ENCODE data around the gene RNASEH2A.
A peak's percentile ranks its signal among the peaks of the same experiment; 100 is the strongest.
"Not testable (repeated sequence)": the region's sequence is repeated elsewhere in the genome, so short reads cannot be mapped to it uniquely, and the experiment has no call there.

RNASEH2A gene

DNA sequence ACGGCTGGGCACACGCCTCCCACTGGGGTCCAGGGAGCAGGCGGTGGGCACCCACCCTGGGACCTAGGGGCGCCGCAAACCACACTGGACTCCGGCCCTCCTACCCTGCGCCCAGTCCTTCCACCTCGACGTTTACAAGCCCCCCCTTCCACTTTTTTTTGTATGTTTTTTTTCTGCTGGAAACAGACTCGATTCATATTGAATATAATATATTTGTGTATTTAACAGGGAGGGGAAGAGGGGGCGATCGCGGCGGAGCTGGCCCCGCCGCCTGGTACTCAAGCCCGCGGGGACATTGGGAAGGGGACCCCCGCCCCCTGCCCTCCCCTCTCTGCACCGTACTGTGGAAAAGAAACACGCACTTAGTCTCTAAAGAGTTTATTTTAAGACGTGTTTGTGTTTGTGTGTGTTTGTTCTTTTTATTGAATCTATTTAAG lies 13.5 kb upstream of the RNASEH2A start:
- H3K27ac ChIP-seq = peak overlapping the region; percentile 100
- no peak for DNase-seq (ENCODE audit: low read depth, low spot score)

DNA sequence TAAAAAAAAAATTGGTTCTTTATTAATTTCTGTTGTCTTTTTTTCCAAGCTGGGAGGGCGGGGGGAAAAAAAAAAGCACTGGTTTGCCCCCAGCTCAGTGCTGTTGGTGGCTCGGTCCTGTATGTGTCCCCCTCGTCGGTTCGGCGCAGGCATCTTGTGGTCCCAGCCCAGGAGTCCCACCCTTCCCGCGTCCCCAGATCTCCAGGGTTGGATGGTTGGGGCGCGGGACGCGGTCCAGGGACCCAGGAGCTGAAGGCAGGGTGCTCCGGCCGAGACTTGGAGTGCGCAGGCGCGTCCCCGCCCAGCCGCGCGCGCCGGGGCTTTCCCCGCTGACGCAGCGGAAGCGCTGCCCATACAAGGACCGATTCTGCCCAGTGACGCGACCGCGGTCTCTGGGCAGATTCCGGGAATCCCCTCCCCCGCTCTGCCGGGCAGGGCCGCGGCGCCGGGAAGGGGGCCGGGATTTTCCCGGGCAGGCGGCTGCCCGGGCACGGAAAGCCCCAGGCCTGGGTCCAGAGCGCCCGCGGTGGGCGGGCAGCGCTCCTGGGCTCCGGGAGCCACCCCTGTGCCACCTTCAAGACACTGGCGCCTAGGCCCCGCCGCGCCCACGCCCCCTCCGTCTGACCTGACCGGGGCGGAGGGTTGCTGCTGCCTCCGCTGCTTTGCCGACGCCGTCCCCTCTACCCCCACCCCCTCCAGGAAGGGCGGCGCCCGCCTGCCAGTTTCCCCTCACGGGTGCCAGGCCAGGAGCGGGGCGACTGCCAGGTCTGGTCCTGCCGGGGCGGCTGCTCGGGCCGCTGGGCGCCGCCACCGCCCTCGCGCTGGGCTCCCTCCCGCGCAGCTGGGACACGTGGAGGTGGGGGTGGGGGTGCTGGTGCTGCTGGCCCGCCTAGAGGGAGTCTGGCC lies 12.8 kb upstream of the RNASEH2A start:
- H3K27ac ChIP-seq = peak overlapping the region; percentile 100
- peak; percentile 82 for DNase-seq (ENCODE audit: low read depth, low spot score)

DNA sequence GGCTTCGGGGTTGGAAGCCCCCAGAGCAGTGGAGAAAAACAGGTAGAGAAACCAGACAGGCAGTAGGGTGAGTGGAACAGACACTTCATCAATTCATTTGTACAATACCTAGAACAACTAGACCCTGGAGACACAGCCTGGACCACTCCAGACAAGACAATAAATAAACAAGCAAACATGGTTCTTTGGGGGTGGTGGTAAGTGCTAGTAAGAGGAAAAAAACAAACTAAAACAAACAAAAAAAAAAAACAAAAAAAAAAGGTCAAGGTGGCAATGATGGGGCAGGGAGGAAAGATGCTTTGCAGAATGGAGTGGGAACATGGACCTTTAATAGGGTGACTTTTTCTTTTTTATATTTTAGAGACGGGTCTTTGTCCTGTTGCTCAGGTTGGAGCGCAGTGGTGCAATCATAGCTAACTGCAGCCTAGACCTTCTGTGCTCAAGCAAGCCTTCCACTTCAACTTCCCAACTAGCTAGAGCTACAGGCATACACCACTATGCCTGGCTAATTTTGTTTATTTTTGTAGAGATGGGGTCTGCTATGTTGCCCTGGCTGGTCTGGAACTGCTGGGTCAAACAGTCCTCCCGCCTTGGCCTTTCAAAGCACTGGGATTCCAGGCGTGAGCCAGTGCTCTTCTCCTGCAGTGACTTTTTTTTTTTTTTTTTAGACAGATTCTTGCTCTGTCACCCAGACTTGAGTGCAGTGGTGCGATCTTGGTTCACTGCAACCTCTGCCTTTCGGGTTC lies 12.0 kb upstream of the RNASEH2A start:
- H3K27ac ChIP-seq = peak overlapping the region; percentile 100
- DNase-seq (ENCODE audit: low read depth, low spot score) = no peak

DNA sequence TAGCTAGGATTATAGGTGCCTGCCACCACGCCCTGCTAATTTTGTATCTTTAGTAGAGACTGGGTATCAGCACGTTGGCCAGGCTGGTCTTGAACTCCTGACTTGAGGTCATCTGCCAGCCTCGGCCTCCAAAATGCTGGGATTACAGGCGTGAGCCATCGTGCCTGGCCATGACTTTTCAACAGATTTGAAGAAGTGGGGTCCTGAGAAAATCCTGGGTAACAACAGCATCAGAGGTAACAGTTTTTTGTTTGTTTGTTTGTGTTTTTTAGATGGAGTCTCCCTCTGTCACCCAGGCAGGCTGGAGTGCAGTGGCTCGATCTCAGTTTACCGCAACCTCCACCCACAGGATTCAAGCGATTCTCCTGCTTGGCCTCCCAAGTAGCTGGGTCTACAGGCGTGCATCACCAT lies 11.4 kb upstream of the RNASEH2A start:
- peak overlapping the region; percentile 100 for H3K27ac ChIP-seq
- DNase-seq (ENCODE audit: low read depth, low spot score) = no peak

DNA sequence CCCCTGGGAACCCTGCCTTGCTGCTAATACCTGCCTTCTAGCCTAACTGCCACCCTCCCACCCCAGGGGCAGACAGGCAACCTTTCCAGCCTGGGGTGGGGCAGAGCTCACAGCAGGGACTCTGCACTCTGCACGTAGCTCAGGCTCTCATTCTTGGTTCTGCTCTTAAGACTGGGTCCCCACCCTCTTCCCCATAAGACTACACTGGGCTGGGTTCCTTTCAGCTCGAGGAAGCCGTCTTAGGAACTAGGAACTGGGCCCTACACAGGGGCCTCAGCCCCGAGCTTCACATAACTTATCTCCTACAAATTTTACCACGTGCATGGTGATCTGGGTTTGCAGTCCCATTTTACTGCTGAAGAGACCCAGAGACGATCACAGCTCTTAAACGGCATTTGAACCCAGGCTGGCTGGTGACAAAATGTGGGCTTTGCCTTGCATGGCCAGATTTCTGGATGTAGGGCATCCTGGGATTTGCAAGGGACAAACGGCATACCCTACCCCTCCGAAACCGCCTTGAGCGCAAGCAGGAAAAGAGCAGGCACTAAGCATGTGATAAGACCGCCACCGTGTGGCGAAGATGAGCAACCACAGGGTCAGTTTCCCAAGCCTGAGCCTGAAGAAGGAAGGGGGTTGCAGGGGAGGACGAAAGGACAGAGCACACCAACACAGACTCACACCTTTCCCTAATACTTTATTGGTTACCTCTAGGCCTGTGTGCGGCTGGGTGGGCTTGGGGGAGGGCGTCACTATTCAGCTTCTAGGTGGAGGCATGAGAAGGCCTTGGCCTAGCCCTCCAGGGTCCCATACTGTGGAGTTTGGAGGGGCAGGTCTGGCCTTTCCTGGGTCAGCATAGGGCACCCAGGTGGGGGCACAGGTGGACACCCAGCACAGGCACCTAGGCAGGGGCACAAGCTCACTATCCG lies 10.0 kb upstream of the RNASEH2A start:
- DNase-seq (ENCODE audit: low read depth, low spot score) = no peak
- H3K27ac ChIP-seq = peak overlapping the region; percentile 100

DNA sequence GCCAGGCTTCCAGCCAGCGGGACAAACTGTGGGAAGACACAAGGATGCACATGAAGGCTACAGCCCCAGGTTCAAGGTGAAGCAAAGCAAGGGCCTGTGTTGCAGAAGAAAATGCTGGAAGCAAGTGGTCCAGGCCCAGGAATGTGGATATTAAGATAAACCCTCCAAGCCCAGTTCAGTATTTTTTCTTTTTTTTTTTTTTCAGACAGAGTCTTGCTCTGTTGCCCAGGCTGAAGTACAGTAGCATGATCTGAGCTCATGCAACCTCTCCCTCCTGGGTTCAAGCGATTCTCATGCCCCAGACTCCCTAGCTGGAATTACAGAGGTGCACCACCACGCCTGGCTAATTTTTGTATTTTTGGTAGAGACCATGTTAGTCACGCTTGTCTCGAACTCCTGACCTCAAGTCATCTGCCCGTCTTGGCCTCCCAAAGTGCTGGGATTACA lies 9.2 kb upstream of the RNASEH2A start:
- H3K27ac ChIP-seq = no peak overlapping the region
- DNase-seq (ENCODE audit: low read depth, low spot score) = no peak

DNA sequence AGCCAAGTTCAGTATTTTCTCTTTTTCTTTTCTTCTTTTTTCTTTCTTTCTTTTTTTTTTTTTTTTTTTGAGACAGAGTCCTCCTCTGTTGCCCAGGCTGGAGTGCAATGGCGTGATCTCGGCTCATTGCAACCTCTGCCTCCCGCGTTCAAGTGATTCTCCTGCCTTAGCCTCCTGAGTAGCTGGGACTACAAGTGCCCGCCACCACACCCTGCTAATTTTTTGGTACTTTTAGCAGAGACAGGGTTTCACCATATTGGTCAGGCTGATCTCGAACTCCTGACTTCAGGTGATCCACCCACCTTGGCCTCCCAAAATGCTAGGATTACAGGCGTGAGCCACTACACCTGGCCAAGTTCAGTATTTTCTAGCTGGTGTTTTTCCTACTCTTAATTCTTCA lies 8.8 kb upstream of the RNASEH2A start:
- DNase-seq (ENCODE audit: low read depth, low spot score); H3K27ac ChIP-seq: not testable (repeated sequence)

DNA sequence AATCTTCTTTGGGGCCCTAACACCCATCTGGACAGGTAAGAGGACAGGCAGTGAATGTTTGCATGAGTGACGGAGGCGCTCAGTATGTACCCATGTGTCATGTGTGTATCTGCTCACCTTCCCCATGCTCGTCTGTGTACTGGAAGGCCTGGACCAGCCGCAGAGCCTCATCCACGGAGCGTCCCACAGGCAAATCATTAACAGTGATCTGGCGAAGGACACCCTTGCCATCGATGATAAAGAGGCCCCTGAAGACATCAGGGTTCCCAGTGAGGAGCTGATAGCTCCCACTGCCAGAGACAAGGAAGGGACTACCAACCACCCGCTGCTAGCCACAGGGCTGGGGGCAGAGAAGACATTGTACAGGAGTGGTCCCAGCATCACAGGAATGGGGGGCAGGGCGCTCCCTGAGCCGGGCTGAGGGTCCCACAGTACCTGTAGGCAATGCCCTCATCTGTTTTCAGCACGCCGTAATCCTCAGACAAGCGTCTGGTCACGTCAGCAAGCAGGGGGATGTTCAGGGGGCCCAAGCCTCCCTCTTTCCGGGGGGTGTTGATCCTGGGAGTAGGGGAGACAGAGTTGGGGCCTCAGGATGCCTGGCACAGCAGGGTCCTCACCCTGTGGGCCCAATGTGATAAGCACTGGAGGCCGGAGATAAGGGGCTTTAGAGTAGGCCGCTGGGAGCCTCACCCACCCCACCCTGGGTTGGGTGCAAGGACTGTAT lies 6.5 kb upstream of the RNASEH2A start:
- H3K27ac ChIP-seq = no peak overlapping the region
- DNase-seq (ENCODE audit: low read depth, low spot score) = no peak

DNA sequence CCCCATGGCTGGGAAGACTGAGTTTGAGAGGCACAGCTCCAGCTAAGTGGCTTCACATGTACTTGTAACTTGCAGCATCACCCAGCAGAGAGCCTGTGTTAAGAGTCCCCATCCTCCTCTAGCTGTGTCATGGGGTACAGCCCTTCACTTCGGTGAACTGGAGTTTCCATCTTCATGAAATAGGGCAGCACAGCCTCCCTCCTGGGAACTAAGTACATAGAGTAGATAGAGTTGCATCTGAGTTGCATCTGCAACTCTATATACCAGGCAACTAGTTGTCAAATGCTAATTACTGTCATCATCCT lies 6.0 kb upstream of the RNASEH2A start:
- DNase-seq (ENCODE audit: low read depth, low spot score) = no peak
- H3K27ac ChIP-seq = no peak overlapping the region

DNA sequence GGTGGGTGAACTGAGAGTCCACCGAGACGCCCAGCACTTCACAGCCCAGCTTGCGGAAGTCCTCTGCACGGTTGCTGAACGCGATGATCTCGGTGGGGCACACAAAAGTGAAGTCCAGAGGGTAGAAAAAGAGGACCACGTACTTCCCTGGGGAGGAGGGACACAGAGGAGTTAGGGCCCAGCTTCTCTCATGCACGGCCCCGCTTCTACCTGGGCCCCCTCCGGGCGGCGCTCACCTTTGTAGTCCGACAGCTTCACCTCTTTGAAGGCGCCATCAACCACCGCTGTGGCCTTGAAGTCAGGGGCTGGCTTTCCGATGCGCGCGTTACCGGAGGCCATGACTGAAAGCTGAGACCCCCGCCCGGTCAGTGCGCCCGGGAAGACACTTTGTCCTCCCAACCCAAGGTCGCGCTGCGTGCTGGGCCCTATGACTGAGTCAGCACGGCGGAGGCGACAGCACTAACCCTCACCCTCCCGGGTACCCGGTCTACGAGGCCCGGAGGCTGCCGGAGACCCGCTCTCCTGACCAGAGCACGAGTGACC lies 5.4 kb upstream of the RNASEH2A start:
- no peak for DNase-seq (ENCODE audit: low read depth, low spot score)
- no peak overlapping the region for H3K27ac ChIP-seq

DNA sequence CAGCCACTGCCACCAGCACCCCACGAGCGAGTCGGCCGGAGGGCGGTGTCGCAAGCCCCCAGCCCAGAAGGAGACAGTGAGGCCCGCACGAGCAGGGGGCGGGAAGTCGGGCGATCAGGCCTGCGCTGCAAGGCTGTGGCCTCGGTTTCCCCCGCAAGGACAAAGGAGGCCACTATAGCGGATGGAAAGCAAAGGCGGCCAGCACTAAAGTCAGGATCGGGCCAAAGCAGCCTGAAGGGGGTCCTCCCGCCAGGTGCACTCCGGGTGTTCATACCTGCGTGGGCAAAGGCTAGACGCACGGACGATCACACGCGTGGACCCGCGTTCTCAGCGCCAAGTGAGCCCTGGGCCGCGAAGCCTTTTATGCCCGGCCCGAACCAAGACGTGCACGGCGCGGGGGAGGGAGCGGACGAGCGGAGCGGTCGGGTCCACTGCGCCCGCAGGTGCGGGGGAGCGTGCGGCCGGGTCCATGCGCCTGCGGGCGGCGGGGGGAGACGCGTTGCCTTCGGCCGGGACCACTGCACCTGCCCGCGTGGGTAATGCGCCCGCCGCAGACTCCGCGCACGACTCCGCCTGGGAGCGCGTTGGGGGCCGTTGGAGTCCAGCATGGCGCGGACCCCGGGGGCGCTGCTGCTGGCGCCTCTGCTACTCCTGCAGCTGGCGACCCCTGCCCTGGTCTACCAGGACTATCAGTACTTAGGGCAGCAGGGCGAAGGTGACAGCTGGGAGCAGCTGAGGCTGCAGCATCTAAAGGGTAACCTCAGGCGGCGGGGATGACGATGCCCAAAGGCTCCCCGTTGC lies 4.7 kb upstream of the RNASEH2A start, which contains the start of the genes PRDX2 and THSD8:
PRDX2 (minus strand) TSS at position 335 of the 801 bp plus-strand sequence. CDS start 539 bp downstream, outside the sequence.
THSD8 (plus strand) TSS at position 604 of the 801 bp plus-strand sequence; CDS start at position 607, 3 bp downstream.
- no peak within 1 kb of the TSS for H3K27ac ChIP-seq
- DNase-seq (ENCODE audit: low read depth, low spot score) = no peak

DNA sequence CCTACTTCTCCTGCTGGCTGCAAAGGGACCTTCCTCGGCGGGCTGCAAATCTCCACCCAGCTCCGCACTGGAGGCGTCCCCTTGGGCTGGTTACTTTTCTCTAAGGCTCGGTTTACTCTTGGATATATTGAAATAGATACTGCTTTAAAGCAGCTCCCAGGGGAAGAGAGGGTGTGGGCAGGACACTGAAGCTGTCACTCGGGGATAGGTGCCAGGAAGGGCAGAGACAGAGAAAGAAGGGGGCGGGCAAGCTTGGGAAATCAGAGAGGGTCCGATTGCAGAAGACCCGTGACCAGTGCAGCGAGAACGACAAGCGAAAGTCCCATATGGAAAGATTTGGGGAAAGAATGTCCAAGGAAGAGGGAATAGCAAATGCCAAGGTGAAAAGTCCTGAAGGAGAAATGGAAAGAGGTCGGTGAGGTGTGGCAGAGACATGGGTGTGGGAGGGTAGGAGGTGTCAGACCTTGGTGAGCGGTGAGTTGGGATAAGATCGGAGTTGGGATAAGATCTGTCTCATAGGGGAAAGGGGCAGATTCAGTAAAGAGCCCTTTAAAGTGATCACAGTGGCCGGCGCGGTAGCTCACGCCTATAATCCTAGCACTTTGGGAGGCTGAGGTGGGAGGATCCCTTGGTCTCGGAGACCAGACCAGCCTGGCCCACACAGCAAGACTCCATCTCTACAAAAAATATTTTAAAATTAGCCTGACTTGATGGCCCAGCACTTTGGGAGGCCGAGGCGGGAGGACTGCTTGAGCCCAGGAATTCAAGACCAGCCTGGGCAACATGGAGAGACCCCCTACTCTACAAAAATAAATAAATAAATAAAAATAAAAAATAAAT lies 3.9 kb upstream of the RNASEH2A start:
- no peak overlapping the region for H3K27ac ChIP-seq
- DNase-seq (ENCODE audit: low read depth, low spot score) = no peak

DNA sequence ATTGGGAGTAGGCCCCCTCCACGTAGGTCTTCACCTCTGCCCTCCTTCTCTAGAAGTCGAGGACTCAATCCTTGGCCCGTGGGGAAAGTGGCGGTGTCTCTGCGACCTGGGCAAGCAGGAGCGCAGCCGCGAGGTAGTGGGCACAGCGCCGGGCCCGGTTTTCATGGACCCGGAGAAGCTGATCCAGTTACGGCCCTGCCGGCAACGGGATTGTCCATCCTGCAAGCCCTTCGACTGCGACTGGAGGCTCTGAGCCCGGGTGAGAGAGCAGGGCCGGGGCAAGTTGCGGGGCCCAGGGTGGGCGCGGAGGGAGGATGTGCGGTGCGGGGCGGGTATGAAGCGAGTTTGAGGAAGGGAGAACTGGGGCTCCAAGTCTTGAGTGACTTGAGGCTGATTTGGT lies 2.3 kb upstream of the RNASEH2A start:
- H3K27ac ChIP-seq = no peak overlapping the region
- DNase-seq (ENCODE audit: low read depth, low spot score) = no peak

DNA sequence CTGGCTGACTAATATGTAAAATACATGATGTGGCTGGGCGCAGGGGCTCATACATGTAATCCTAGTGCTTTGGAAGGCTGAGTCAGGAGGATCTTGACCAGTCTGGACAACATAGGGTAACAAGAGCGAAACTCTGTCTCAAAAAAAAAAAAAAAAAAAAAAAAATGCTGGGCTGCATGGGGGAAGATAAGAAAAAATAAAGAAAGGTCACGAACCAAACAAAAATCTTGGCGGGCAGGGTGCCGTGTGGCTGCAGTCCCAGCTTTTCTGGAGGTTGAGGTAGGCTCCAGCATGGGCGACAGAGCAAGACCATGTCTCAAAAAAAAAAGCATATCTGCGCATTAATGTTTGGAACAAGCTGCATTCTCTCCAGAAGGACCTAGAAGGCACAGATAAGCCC lies 8.7 kb downstream of the RNASEH2A start:
- H3K27ac ChIP-seq = no peak overlapping the region
- no peak for DNase-seq (ENCODE audit: low read depth, low spot score)

DNA sequence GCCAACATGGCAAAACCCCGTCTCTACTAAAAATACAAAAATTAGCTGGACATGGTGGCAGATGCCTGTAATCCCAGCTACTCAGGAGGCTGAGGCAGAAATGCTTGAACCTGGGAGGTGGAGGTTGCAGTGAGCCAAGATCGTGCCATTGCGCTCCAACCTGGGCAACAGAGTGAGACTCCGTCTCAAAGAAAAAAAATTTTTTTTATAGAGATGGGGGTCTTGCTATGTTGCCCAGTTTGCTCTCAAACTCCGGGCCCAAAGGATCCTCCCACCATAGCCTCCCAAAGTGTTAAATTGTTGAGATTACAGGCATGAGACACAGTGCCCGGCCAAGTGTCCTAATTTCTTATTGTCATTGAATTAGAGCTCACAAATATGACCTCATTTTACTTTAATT lies 10.8 kb downstream of the RNASEH2A start:
- not testable (repeated sequence) for H3K27ac ChIP-seq; DNase-seq (ENCODE audit: low read depth, low spot score)

DNA sequence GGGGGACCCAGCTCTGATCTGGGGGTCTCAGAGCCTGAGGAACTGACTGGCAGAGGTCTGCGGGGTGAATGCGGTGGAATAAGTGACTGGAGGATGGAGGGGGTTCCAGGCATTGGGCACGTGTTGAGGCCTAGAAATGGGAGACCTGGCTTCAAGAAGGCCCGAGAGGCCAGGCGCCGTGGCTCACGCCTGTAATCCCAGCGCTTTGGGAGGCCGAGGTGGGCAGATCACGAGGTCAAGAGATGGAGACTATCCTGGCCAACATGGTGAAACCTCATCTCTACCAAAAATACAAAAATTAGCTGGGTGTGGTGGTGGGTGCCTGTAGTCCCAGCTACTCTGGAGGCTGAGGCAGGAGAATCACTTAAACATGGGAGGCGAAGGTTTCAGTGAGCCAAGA lies 11.4 kb downstream of the RNASEH2A start:
- H3K27ac ChIP-seq; DNase-seq (ENCODE audit: low read depth, low spot score): not testable (repeated sequence)

DNA sequence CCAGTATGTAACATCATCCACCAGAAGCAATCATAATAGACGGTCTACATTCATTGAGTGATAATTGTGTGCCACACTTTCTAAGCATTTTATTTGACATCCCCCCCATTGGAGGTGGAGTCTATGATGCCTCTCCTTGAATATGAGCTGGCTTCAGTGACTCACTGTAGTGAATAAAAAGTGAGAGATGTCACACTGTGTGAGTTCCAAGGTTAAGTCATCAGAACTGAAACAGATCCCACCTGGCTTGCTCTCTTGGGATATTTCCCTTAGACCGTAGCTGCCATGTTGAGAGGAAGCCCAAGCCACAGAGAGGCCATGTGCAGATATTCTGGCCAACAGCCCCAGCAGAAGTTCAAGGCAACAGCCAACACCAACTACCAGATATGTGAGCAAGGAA lies 15.4 kb downstream of the RNASEH2A start:
- DNase-seq (ENCODE audit: low read depth, low spot score) = no peak
- no peak overlapping the region for H3K27ac ChIP-seq

Data from epithelial cell of prostate (primary cell).